Naive B cell (primary cell): ENCODE measurements around the gene SLC45A3. TPM values are rescaled to one million over a fixed set of nuclear protein-coding genes. Genes with fewer than 3 reads are reported as not detected.

Experiments
- ATAC-seq, 2 donors: fragments of 150-1000 bp; cut with Tn5 transposase; 2 replicates each; pipeline ENCODE4 v1.10.0; 2021; ENCODE audit warnings: low read depth in 2 of 2, mild to moderate bottlenecking in 2 of 2, moderate library complexity in 2 of 2
- DNase-seq: peaks from one replicate; pipeline ENCODE4 v3.0.0; 2022
- H3K27ac Mint-ChIP-seq, 6 donors: one replicate each; pipeline ENCODE4 v1.8.0; 2020 to 2022; ENCODE audit warnings: mild to moderate bottlenecking in 6 of 6, mixed read lengths in 6 of 6, moderate library complexity in 5 of 6, inconsistent platforms in 2 of 6
- H3K27me3 Mint-ChIP-seq, 3 donors: one replicate each; pipeline ENCODE4 v1.8.0; 2021 to 2022; ENCODE audit warnings: mixed read lengths in 3 of 3, mild to moderate bottlenecking in 1 of 3
- H3K36me3 Mint-ChIP-seq, 2 donors: one replicate each; pipeline ENCODE4 v1.8.0; 2020 to 2022; ENCODE audit warnings: mixed read lengths in 2 of 2, inconsistent platforms in 1 of 2, mild to moderate bottlenecking in 1 of 2
- H3K4me1 Mint-ChIP-seq, 3 donors: one replicate each; pipeline ENCODE4 v1.8.0; 2020 to 2022; ENCODE audit warnings: mixed read lengths in 3 of 3, inconsistent platforms in 1 of 3, mild to moderate bottlenecking in 1 of 3, moderate library complexity in 1 of 3
- H3K4me3 Mint-ChIP-seq, 8 donors: one replicate each; pipeline ENCODE4 v1.8.0; 2020 to 2022; ENCODE audit warnings: mild to moderate bottlenecking in 8 of 8, mixed read lengths in 8 of 8, moderate library complexity in 8 of 8, inconsistent platforms in 2 of 8
- H3K9me3 Mint-ChIP-seq, 7 donors: one replicate each; pipeline ENCODE4 v1.8.0; 2020 to 2022; ENCODE audit warnings: mixed read lengths in 7 of 7, mild to moderate bottlenecking in 5 of 7, inconsistent platforms in 2 of 7, moderate library complexity in 1 of 7
- polyA plus RNA-seq, 6 donors: library from polyadenylated mRNA; unstranded; fragments of 300-500 nt; fragmentation: Illumina TruSeq; gene quantifications; one replicate each; pipeline ENCODE4 v1.2.3, GENCODE V29; 2021; ENCODE audit warnings: low read depth in 6 of 6

SLC45A3 gene
- polyA plus RNA-seq, 6 donors from 2014 or later, result 0.96 to 5.4 (median 4.0) TPM

DNA sequence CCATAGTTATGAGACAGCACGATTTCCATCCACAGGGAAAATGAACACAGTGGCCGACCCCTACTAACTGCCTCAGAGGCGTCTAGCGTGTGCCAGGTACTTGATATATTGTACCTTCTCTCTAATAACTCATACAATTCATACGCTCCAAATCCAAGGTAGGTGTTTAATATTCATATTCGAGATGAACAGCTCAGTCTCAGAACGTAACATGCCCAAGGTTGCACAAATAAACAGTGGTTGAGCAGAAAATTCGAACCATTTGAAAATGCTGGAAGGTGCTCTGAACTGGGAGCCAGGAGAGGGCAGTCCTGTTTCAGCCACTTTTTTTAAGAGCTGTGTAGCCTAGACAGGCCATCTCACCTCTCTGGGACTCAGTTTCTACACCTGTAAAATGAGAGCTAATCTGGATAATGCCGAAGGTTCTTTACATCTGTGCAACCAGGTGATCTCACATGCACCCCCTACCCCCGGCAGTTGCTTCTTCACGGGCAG is 7.9 kb downstream of the SLC45A3 start:
- no peaks in the 10 kb centered on the region for H3K27me3 Mint-ChIP-seq
- peaks cover 53 to 86% (median 76%) of the 10 kb centered on the region in 3 donors for H3K4me1 Mint-ChIP-seq

DNA sequence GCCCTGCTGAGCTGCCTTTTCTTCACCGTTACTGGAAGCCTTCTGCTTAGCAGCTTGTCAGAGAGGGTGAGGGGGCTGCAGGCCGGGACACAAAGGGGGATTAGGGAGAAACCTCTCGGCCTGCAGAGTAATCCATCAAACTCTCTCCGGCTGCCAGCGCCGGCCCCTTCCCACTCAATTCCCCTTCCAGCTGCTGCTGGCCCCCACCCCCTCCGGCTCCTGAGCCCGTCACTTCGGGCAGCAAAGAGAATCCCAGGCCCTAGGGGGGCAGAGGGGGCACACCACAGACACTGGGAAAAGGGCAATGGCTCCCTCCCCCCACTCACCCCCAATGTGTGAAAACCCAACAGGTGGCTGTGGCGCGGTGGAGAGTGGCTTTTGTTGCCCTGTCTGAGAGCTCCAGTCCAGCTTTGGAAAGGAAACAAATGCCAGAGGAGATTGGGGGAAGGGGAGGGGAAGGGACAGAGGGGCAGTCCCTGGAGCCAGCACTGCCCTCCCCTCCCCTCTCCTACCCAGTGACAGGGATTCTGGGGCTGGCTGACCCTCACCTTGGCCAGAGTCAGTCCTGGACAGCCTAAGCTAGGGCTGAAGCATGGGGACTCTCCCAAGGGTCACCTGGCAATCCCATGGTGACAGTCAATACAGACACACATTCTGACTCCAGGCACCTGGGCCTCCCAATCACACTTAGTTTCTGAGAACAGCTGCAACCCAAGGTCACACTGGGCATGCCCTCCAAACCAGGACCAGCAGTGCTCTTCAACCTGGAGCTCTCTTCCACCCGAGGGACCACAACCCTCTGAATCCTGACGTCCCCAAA is 9.5 kb downstream of the SLC45A3 start:
- no peaks in the 10 kb centered on the region for H3K36me3 Mint-ChIP-seq
- no peaks in the 10 kb centered on the region for H3K9me3 Mint-ChIP-seq
- peak overlapping the region in 5 of 6 donors; percentile 9 to 93 (median 84) for H3K27ac Mint-ChIP-seq
- H3K27me3 Mint-ChIP-seq, result no peaks in the 10 kb centered on the region
- DNase-seq, result no peak
- ATAC-seq, result no peak
- peak overlapping the region in 5 of 8 donors; percentile 62 to 91 (median 66) for H3K4me3 Mint-ChIP-seq
- H3K4me1 Mint-ChIP-seq, result peaks cover 50 to 84% (median 75%) of the 10 kb centered on the region in 3 donors

More for the DNA sequence above, 7.9 kb downstream of the SLC45A3 start:
- ATAC-seq (no peak), DNase-seq (no peak)
- Mint-ChIP-seq H3K36me3 (no peaks in the 10 kb centered on the region), H3K9me3 (no peaks in the 10 kb centered on the region), H3K27ac (peak overlapping the region in 3 of 6 donors; percentile 65 to 93 (median 84)), H3K4me3 (peak overlapping the region in 5 of 8 donors; percentile 25 to 72 (median 58))

DNA sequence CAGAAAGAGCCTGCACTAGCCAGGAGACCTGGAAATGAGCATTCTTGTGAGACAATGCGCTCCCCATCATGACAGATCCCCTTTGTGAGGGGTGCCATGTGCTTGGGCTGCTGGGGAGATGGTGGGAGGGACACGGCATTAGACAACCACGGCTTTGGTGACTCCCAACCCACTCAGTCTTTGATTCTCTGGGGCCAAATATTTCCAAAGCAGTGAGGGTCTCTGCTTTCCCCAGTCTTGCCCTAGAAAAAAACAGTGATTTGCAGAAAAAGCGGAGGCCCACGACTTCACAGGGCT is 10.2 kb downstream of the SLC45A3 start:
- peak overlapping the region; percentile 92 to 99 (median 96) for H3K27ac Mint-ChIP-seq

DNA sequence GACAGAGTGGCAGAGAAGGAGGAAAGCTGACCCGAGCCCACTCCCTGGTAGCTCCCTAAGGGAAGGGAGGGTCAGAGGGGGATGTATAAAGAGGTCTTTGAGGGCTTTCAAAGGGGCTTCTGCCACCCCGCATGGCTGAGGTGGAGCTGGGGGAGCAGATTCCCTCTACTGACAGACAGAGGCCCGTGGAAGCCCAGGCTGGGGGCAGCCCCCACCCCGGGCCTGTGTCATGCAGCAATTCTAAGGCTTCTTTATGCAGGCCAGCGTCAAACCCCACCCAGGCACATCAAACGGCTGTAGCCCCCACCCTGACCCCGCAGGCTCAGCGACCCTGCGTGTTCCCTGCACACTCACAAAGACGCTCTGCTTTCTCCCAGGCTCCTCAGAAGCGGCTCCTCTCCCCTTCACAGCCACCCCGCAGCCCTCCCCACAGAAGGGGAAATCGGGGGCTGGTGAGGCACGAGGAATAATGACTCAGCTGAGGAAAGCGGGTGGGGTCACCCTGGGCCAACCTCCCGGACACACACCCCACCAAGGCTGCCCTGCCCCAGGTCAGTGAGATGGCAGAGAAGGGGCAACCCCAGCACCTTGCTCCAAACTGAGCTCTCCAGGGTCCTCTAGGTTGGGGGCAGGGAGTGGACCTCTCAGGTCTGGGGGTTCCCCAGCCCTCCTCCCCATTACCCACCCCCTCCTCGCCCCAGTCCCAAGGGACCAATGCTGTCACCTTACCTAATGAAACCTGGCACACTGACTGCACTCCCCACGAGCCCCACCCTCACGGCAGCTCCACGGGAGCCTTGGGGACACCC is 10.8 kb downstream of the SLC45A3 start:
- no peaks in the 10 kb centered on the region for H3K36me3 Mint-ChIP-seq
- H3K4me1 Mint-ChIP-seq, result peaks cover 60 to 86% (median 77%) of the 10 kb centered on the region in 3 donors

More for the DNA sequence above, 10.2 kb downstream of the SLC45A3 start:
- ATAC-seq (no peak), DNase-seq (no peak)
- no peaks in the 10 kb centered on the region for H3K27me3 Mint-ChIP-seq
- H3K4me3 Mint-ChIP-seq, result peak overlapping the region; percentile 63 to 91 (median 84)
- H3K36me3 Mint-ChIP-seq, result no peaks in the 10 kb centered on the region
- no peaks in the 10 kb centered on the region for H3K9me3 Mint-ChIP-seq
- peaks cover 56 to 84% (median 75%) of the 10 kb centered on the region in 3 donors for H3K4me1 Mint-ChIP-seq

DNA sequence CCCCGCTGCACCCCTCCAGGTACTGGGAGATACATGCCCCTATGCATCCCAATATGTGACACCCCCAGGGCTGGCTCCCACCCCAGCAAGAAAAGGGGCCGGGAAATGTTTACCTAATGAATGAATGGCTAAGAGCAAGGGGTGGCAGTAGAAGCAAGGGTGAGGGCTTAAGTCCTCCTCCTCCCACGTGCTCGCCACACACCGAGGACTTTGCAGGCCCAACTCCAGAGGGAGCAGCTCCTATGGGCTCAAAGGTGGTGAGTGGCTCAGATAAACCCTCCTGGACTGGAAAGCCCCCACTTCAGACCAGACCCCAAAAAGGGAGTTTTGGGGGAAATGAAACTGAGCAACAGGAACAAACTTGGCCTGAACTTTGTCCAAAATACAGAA is 11.4 kb downstream of the SLC45A3 start:
- peak overlapping the region; percentile 92 to 99 (median 96) for H3K27ac Mint-ChIP-seq
- peak overlapping the region; percentile 63 to 91 (median 84) for H3K4me3 Mint-ChIP-seq
- peak; percentile 82 for DNase-seq
- ATAC-seq, result peak; percentile 75 to 78
- no peaks in the 10 kb centered on the region for H3K9me3 Mint-ChIP-seq
- H3K4me1 Mint-ChIP-seq, result peaks cover 64 to 92% (median 83%) of the 10 kb centered on the region in 3 donors
- H3K27me3 Mint-ChIP-seq, result no peaks in the 10 kb centered on the region
- no peaks in the 10 kb centered on the region for H3K36me3 Mint-ChIP-seq

More for the DNA sequence above, 10.8 kb downstream of the SLC45A3 start:
- peak; percentile 54 to 56 for ATAC-seq
- peak overlapping the region; percentile 92 to 99 (median 96) for H3K27ac Mint-ChIP-seq
- peak; percentile 55 for DNase-seq
- H3K4me3 Mint-ChIP-seq, result peak overlapping the region; percentile 63 to 91 (median 84)
- H3K9me3 Mint-ChIP-seq, result no peaks in the 10 kb centered on the region
- H3K27me3 Mint-ChIP-seq, result no peaks in the 10 kb centered on the region

DNA sequence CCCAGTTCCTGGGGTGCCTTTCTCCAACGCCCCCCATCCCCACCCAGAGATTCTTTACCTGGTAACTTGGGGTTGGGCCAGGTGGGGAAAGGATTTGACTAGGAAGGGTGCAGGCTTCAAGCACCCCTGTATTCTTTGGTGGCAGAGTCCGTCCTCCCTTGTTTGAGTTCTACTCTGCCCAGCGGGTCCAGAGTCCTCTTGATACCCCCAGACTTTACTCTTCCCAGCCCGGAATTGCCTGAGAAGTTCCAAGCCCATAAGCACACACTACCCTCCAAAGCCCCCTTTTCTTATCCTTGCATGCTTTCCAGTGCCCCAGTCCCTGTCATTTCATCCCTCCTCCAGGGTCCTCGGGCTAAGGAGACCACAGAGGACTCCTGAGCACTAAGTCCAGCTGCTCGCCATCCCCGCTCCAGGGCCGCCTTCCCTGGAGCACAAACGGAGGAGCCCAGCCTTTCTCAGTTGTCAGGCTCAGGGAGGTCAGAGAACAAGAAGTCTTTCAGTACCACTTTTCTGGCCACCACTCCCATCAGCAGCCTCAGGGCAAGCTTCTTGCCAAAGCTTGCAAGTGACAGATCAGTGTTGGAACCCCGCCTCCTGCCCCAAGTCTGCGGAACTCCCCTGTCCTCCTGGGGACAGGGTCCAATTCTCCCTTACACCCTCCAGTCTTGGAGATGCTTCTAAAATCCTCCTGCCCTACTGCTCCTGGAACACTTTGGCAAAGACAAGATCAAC is 12.2 kb downstream of the SLC45A3 start:
- H3K4me1 Mint-ChIP-seq, result peaks cover 67 to 90% (median 88%) of the 10 kb centered on the region in 3 donors
- H3K36me3 Mint-ChIP-seq, result no peaks in the 10 kb centered on the region
- no peaks in the 10 kb centered on the region for H3K9me3 Mint-ChIP-seq
- peak overlapping the region; percentile 92 to 99 (median 96) for H3K27ac Mint-ChIP-seq
- no peak for ATAC-seq
- peak overlapping the region; percentile 34 to 91 (median 86) for H3K4me3 Mint-ChIP-seq
- H3K27me3 Mint-ChIP-seq, result no peaks in the 10 kb centered on the region
- DNase-seq, result no peak

DNA sequence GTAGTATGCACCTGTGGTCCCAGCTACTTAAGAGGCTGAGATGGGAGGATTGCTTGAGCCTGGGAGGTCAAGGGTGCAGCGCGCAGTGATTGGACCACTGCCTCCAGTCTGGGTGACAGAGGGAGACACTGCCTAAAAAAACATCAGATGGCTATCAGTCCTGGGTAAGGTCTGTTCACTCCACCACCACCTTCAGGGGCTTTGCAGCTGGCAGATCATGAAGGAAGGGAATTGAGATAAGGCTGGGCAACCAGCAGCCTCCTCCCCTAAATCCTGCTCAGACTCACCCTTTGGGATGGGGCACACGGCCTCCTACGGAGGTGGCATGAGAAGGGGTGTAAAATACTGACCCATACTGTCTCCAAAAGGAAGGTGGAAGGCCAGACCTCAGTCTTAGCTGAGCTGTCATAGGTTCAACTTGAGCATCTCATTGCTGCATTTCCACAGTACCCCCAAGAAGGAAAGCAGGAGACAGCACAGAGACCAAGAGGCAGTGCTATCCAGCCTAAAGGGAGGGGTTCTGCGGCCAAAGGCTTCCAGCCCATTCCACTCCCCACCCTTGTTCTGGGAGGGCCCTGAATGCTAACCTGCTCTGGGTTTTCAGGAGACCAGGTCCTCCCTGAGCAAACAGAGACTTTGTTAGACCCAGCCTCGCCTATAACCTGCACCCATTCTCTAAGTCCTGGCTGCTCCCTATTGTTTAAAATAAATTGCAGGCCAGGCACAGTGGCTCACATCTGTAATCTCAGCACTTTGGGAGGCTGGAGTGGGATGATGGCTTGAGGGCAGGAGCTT is 13.7 kb downstream of the SLC45A3 start:
- peak overlapping the region; percentile 35 to 89 (median 64) for H3K4me3 Mint-ChIP-seq
- H3K27ac Mint-ChIP-seq, result peak overlapping the region; percentile 84 to 97 (median 95)
- no peak for ATAC-seq
- DNase-seq, result no peak
- H3K36me3 Mint-ChIP-seq, result peaks cover 0 to 6% of the 10 kb centered on the region in 2 donors
- no peaks in the 10 kb centered on the region for H3K27me3 Mint-ChIP-seq
- H3K9me3 Mint-ChIP-seq, result no peaks in the 10 kb centered on the region
- H3K4me1 Mint-ChIP-seq, result peaks cover 66 to 95% (median 86%) of the 10 kb centered on the region in 3 donors

DNA sequence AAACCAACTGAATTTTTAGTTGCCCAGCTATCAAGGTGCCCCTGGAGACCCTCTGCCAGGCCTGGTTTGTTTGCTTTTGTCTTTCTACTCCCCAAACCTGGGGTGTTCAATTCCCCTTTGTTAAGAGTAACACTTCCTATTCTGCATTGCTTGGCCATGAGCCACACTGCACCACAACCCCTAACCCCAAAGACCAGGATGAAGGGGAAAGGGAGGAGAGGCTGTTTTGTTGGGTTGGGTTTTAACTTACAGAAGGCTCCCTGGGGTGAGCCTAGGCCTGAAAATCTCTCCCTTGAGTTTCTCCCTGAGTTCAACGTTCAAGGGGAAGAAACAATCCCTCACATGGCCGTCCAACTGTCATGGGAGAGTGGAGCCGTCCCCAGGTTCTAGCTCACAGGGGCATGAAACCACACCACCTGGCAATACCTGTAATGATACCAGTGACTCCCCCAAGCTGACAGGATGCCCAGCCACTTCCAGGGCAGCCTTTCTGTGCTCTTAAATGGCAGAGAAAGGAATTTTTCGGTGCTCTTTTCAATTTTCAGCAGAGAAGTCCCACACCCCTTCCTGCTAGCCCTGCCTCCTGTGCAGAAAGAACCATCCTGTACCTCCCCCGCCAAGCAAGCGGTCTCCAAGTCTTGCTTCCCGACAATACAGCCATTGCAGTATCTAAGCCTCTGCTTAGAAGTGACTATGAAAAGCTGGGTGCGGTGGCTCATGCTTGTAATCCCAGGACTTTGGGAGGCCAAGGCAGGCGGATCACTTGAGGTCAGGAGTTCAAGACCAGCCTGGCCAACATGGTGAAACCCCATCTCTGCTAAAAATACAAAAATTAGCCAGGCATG is 14.9 kb downstream of the SLC45A3 start:
- ATAC-seq, result peak; percentile 22 to 30
- Mint-ChIP-seq H3K27ac (peak overlapping the region; percentile 87 to 97 (median 95)), H3K36me3 (peaks cover 0 to 6% of the 10 kb centered on the region in 2 donors), H3K4me1 (peaks cover 69 to 95% (median 88%) of the 10 kb centered on the region in 3 donors), H3K4me3 (peak overlapping the region; percentile 35 to 89 (median 64)), H3K27me3 (no peaks in the 10 kb centered on the region), H3K9me3 (no peaks in the 10 kb centered on the region)
- DNase-seq, result peak; percentile 70

DNA sequence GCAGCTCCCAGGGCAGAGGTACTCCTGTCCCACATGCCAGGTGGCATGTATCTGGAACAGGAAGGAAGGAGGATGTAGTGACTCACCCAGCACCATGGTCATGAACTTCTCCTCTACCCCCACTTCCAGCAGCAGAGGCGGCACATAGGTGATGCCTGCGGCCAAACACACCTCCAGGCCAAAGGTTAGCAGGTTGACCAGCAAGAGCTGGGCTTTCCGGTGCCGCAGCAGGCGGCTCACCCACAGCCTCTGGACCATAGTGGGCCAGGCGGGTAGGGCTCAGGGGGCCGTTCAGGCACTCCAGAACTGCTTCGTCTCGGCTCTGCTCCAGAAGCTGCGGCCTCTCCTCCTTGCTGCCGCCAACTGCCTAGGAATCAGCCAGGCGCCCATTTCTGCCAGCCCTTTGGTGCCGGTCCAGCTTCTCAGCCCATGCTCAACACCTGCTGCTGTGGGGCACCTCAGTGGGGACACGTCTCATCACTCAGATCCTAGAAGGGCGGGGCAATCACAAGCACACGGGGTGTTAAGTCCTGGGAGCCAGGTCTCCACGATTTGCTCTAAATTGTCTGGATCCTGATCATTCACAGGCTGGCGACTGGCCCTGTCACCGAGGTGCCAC is 15.8 kb downstream of the SLC45A3 start:
- no peaks in the 10 kb centered on the region for H3K9me3 Mint-ChIP-seq
- no peak for ATAC-seq
- H3K4me3 Mint-ChIP-seq, result peak overlapping the region in 4 of 8 donors; percentile 63 to 89 (median 80)
- no peaks in the 10 kb centered on the region for H3K27me3 Mint-ChIP-seq
- no peak for DNase-seq
- H3K36me3 Mint-ChIP-seq, result peaks cover 0 to 6% of the 10 kb centered on the region in 2 donors
- H3K4me1 Mint-ChIP-seq, result peaks cover 69 to 95% (median 89%) of the 10 kb centered on the region in 3 donors
- peak overlapping the region; percentile 87 to 97 (median 96) for H3K27ac Mint-ChIP-seq

DNA sequence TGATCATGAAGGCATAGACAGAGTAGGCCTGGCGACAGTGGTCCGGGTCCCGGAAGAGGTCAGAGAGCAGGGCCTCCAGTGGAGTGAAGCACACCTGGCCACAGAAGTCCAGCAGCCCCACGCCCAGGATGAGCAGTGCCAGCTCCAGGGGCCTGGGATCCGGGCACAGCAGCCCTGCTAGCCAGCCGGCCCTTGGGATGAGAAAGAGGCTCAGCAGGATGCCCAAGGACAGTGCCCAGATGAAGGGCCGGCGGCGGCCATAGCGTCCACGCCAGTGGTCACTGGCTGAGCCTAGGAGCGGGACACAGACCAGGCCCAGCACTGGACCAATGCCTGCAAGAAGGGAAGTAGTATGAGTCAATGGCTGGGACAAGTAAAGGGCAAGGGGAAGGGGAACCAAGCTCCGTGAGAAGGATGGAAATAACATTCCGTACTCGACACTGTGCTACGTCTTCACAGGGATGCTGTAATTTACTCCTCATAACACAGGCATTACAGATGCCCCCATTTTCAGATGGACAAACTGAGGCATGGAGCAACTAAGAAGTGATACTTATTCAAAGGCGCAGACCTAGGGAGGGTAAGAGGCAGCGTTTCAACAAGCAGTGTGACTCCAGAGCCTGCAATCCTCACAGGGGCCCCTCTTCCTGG is 16.9 kb downstream of the SLC45A3 start:
- no peaks in the 10 kb centered on the region for H3K9me3 Mint-ChIP-seq
- DNase-seq (no peak), ATAC-seq (no peak)
- H3K27ac Mint-ChIP-seq, result peak overlapping the region; percentile 24 to 97 (median 90)
- H3K4me3 Mint-ChIP-seq, result peak overlapping the region in 2 of 8 donors; percentile 22 to 27
- H3K36me3 Mint-ChIP-seq, result peaks cover 0 to 6% of the 10 kb centered on the region in 2 donors
- peaks cover 68 to 91% (median 87%) of the 10 kb centered on the region in 3 donors for H3K4me1 Mint-ChIP-seq
- H3K27me3 Mint-ChIP-seq, result no peaks in the 10 kb centered on the region

DNA sequence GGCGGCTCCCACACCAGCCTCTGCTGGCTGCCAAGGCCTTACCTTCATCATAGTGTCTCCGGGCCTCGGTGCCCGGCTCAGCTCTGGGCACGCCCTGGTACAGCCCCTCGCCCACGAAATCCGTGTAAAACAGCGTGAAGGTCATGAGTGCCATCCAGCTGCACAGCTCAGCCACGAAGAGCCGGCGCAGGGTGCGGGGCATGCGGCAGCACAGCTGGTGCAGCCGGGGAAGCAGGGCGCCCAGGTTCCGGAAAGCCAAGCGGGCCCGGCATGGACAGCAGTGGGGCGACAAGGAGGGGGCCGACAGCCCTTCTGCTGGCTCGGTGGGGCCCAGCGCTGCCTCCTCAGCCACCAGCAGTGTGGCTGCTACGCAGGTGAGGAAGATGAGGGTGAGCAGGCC is 17.5 kb downstream of the SLC45A3 start:
- Mint-ChIP-seq H3K27ac (peak overlapping the region in 4 of 6 donors; percentile 36 to 86 (median 74)), H3K4me3 (peak overlapping the region in 1 of 8 donors; percentile 12), H3K27me3 (no peaks in the 10 kb centered on the region), H3K9me3 (no peaks in the 10 kb centered on the region), H3K4me1 (peaks cover 62 to 86% (median 85%) of the 10 kb centered on the region in 3 donors), H3K36me3 (peaks cover 0 to 6% of the 10 kb centered on the region in 2 donors)
- no peak for ATAC-seq
- DNase-seq, result no peak
